Measurements from ENCODE around the gene ARHGEF7. TPM values are rescaled to one million over a fixed set of nuclear protein-coding genes. Genes with fewer than 3 reads are reported as not detected.

The ARHGEF7 gene
- total RNA-seq, 4 donors from 2014 or later = 42.8 to 125 (median 61.1) TPM

DNA sequence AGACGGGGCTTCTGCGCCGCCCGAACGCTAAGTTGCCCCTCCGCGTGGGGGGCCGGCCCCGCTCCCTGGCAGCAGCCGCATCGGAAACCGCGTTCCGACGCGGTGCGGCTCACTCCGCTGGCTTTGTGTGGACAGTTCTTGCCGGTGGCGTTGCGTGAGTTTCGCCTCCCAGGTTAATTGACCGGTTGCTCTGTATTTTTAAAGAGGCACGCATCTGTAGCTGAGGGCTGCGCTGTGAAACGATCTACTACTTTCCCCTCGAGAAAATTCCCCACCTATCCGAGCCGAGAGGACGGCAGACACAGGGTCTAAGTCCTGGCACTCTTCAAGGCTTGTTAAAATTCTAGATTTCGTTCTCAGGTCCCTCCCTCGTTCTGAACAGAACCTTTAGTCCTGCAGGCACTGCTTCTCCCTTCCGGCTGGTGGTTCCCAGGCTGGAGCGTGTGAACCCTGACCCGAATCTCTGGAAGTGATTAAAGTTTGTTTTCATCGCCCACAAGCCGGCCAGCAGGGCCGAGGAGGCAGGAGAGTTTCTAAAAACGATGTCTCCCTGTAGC lies 933 bp downstream of the ARHGEF7 start:
- H3K4me3 ChIP-seq (ENCODE audit: low read depth, poor library complexity, severe bottlenecking) = no peak overlapping the region
- TF ChIP-seq POLR2A (IDR thresholded peaks at IDR 0.05) = no peak
- TF ChIP-seq, protein P1, sequence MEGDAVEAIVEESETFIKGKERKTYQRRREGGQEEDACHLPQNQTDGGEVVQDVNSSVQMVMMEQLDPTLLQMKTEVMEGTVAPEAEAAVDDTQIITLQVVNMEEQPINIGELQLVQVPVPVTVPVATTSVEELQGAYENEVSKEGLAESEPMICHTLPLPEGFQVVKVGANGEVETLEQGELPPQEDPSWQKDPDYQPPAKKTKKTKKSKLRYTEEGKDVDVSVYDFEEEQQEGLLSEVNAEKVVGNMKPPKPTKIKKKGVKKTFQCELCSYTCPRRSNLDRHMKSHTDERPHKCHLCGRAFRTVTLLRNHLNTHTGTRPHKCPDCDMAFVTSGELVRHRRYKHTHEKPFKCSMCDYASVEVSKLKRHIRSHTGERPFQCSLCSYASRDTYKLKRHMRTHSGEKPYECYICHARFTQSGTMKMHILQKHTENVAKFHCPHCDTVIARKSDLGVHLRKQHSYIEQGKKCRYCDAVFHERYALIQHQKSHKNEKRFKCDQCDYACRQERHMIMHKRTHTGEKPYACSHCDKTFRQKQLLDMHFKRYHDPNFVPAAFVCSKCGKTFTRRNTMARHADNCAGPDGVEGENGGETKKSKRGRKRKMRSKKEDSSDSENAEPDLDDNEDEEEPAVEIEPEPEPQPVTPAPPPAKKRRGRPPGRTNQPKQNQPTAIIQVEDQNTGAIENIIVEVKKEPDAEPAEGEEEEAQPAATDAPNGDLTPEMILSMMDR (IDR thresholded peaks at IDR 0.05) = no peak
- intact Hi-C loops (cut with DNase I; ENCODE audit: low total_unique reads) = no loop called here
- WGBS, 2 donors = 3 to 4% methylated on average over 30 to 38 of the region's 39 CpGs
- peak; percentile 51 to 93 for DNase-seq (ENCODE audit: low spot score in 2 of 2)

DNA sequence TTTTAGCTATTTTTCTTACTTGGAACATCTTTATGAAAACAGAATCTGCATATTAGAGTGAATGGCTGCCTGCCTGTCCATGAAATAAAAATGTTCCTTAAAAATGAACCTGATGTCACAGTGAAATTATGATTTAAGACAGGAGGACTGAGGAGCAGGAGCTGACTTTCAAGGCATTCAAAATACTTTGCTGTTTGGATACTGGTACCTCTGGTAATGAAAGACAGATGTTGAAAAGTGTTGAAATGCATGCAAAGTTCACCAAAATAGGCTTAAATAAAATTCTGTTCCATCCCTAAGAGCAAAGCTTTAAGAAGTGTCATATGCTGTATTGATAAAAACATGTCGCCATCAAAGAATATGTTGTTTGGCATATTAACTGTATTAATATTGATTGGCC lies 1.7 kb downstream of the ARHGEF7 start:
- TF ChIP-seq POLR2A (IDR thresholded peaks at IDR 0.05) = no peak
- TF ChIP-seq, protein P1 (IDR thresholded peaks at IDR 0.05) = no peak
- H3K4me3 ChIP-seq (ENCODE audit: low read depth, poor library complexity, severe bottlenecking) = no peak overlapping the region
- no peak for DNase-seq (ENCODE audit: low spot score in 2 of 2)
- intact Hi-C loops (cut with DNase I; ENCODE audit: low total_unique reads) = no loop called here
- WGBS, 2 donors = 50 to 74% methylated on average over 1 of the region's 1 CpG

DNA sequence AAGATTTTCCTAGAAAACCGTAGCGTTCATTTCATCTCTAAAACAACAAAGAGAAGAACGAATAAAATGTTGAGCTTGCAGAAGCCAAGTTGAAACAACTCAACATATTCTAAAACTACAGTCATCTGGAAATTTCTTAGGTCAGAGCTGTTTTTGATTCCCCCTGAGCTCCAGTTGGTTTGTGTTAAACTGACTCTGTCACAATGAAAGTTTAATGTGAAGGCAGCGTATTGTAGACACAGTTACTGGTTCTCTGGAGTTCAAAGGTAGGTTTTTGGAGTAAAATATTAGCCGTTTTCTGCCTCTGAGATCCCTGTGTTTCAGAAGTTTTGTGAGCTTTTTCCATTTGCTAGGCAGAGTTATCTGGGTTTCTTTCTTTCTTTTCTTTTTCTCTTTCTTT lies 2.2 kb downstream of the ARHGEF7 start:
- no peak for TF ChIP-seq POLR2A (IDR thresholded peaks at IDR 0.05)
- TF ChIP-seq, protein P1 (IDR thresholded peaks at IDR 0.05) = no peak
- 52 to 57% methylated on average over 5 of the region's 5 CpGs for WGBS, 2 donors
- DNase-seq (ENCODE audit: low spot score in 2 of 2) = no peak
- no peak overlapping the region for H3K4me3 ChIP-seq (ENCODE audit: low read depth, poor library complexity, severe bottlenecking)
- intact Hi-C loops (cut with DNase I; ENCODE audit: low total_unique reads) = no loop called here

DNA sequence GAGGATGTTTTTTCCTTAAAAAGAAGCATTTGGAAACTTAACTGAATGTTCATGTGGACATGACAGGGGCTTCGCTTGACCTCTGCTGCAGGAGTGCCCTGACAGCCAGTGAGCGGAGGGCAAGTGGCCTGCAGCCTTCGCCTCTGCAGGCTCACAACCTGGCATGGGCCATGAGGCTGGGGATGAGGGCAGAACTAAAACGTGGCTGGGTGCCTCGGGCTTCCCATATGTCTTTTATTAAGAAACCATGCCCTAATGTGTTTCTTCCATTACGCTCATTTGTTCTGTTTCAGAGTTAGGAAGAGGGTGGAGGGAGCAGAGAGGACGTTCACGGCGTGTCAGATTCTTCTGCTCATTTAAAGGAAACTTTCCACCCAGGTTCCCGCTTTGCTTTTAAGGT lies 2.9 kb downstream of the ARHGEF7 start:
- DNase-seq (ENCODE audit: low spot score in 2 of 2) = peak in 1 of 2 donors; percentile 82
- no peak overlapping the region for H3K4me3 ChIP-seq (ENCODE audit: low read depth, poor library complexity, severe bottlenecking)
- intact Hi-C loops (cut with DNase I; ENCODE audit: low total_unique reads) = no loop called here
- TF ChIP-seq, protein P1 (IDR thresholded peaks at IDR 0.05) = no peak
- TF ChIP-seq POLR2A (IDR thresholded peaks at IDR 0.05) = no peak
- WGBS, 2 donors = 64 to 67% methylated on average over 10 of the region's 10 CpGs

DNA sequence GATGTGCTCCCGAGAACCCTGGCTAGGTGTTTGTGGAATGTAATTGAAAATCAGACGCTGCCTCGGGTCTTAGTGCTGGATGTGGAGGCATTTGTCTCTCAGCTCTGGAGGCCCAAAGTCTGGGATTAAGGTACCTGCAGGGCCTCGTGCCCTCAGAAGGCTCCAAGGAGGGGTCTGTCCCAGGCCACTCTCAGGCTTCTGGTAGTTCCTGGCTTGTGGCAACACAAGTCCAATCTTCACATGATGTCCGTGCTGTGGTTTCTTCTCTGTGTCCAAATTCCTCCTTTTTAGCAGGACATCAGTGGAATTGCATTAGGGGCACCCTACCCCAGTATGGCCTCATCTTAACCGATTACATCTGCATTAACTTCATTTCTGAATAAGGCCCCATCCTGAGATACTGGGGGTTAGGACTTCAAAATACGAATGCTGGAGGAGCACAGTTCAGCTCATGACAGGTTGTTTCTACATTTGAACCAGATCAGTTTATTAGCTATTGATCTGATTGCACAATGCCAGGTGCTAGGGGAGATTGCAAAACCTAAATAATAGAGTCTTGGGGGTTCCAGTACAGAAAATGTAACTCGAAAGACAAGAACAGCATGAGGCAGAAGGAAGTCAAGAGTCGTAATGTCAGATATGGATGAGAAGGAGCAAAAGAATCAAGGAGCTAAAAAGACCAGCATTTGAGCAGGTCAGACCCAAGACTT lies 3.9 kb downstream of the ARHGEF7 start:
- WGBS, 2 donors = 84 to 90% methylated on average over 9 of the region's 9 CpGs
- no peak overlapping the region for H3K4me3 ChIP-seq (ENCODE audit: low read depth, poor library complexity, severe bottlenecking)
- intact Hi-C loops (cut with DNase I; ENCODE audit: low total_unique reads) = no loop called here
- TF ChIP-seq, protein P1 (IDR thresholded peaks at IDR 0.05) = no peak
- TF ChIP-seq POLR2A (IDR thresholded peaks at IDR 0.05) = no peak
- no peak for DNase-seq (ENCODE audit: low spot score in 2 of 2)

Data from lower leg skin (tissue), 4 donors.